GM19240 (cell line): ENCODE measurements around the gene KCNC3.
A peak's percentile ranks its signal among the peaks of the same experiment; 100 is the strongest.

Experiments used
- DNase-seq: peaks from one replicate; pipeline ENCODE4 v3.0.0; 2011; ENCODE audit warnings: low spot score; ENCODE audit not compliant: insufficient read length

KCNC3 gene

DNA sequence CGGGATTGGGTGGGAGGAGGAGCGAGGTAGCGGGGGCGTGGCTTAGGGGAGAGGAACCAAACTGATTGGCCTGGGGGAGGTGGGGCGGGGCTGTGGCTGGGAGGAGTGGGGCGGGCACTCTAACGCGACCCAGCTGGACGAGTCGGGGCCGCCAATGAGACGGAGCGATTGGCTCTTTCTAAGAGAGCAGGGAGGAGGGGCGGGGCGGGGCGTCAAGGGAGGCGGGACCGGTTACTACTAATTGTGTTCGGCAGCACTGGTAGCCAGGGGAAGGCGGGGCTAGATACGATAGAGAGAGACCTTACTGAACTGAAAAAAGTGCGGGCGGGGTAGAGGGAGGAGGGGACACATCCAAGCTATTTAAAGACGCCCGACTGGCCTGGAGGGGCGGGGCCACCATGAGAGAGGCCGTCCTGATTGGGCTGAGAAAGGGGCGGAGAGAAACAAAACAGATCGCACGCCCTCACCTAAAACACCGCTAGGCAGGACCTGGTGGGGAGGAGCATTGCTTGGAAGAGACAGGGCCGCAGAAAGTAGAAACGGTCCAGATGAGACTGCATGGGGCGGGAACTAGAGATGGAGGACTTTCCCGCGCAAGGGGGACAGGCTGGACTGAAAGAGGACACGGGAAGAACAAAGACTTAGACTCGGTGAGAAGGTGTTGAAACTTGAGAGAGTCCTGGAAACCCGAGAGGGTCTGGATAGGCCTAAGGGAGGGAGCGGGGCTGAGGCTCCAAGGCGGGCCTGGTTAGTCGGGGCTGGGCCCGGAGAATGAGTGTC is at the start of gene KCNC3:
Gene KCNC3 (minus strand): TSS at position 232 of the 780 bp plus-strand sequence. CDS start 295 bp downstream, outside the sequence.
- peak; percentile 94 for DNase-seq

DNA sequence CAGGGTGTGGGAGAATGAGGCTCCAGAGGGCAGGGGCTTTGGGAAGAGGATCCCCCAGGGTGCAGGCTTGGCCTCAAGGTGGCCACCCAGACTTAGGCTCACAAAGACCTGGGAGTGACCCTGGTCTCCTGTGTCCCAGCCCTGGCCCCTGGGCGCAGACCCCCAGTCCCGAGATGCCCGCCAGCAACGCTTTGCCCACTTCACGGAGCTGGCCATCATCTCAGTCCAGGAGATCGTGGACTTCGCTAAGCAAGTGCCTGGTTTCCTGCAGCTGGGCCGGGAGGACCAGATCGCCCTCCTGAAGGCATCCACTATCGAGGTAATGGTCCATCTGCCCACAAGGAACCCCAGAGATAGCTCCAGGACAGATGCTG is 49.7 kb upstream of the KCNC3 start:
- DNase-seq, result no peak

DNA sequence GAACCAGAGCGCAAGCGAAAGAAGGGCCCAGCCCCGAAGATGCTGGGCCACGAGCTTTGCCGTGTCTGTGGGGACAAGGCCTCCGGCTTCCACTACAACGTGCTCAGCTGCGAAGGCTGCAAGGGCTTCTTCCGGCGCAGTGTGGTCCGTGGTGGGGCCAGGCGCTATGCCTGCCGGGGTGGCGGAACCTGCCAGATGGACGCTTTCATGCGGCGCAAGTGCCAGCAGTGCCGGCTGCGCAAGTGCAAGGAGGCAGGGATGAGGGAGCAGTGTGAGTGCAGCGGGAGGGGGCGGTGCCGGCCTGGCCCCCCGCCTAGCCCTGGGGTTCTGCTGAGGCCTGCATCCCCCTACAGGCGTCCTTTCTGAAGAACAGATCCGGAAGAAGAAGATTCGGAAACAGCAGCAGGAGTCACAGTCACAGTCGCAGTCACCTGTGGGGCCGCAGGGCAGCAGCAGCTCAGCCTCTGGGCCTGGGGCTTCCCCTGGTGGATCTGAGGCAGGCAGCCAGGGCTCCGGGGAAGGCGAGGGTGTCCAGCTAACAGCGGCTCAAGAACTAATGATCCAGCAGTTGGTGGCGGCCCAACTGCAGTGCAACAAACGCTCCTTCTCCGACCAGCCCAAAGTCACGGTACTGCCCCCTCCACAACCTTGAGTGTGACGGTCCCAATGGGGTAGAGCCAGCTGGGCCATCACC is 49.1 kb upstream of the KCNC3 start:
- no peak for DNase-seq

DNA sequence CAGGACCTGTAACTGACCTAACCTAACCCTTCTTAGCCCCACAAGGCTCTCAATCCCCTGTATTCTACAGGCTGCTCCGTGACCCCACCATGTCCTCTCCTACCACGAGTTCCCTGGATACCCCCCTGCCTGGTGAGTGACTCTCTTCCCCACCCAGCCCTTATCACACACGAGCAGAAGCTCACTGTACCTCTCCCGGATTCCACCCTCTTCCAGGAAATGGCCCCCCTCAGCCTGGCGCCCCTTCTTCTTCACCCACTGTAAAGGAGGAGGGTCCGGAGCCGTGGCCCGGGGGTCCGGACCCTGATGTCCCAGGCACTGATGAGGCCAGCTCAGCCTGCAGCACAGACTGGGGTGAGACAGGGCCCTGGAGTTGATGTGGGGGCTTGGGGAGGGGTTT is 48.3 kb upstream of the KCNC3 start:
- no peak for DNase-seq

DNA sequence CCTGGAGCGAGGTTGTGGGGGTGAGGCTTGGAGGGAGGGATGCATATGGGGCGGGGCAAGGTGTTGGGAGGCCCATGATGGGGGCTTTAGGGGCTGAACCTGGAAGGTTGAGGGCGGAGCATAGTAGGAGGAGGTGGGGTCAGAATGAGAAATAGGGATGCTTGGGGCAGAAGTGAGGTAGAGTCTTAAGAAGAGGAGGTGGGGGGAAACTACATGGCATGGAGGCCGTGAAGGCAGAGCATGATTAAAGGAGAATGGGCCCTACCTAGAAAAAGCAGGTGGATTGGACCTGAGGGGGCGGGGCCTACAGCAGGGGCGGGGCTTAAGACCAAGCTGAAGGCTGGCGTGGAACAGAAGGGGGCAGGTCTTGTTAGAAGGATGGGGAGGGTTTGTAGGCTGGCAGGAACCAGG is 47.9 kb upstream of the KCNC3 start:
- no peak for DNase-seq

DNA sequence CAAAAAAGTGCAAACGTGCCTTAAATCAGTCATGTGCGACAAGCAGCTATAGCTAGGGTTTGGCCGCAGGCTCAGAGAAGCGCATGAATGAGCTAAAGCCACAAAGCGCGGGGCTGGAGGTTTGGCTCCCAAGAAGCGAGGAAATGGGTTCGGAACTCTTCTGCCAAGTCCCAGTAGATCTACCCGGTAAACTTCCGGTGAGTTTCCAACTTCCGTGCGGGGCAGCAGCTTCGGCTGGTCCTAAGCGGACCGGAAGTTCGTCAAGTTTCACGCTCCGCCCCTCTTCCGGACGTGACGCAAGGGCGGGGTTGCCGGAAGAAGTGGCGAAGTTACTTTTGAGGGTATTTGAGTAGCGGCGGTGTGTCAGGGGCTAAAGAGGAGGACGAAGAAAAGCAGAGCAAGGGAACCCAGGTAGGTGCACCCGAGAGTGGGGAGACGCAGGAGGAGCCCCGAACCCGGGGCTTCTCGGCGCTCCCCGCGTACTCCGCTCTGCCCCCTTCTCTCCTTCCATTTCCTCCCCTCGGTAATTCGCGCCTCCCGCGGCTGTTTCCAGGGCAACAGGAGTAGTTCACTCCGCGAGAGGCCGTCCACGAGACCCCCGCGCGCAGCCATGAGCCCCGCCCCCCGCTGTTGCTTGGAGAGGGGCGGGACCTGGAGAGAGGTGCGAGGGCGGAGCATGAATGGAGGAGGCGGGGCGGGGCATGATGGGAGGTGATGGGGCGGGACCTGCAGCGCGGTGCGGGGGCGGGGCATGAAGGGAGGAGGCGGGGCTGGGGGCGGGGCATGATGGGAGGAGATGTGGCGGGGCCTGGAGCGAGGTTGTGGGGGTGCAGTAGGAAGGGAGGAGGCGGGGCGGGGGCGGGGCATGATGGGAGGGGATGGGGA is 47.2 kb upstream of the KCNC3 start, which contains the start of gene NR1H2:
Gene NR1H2 (plus strand): TSS at position 292 of the 885 bp plus-strand sequence. CDS start 1,149 bp downstream, outside the sequence.
- peak; percentile 79 for DNase-seq

DNA sequence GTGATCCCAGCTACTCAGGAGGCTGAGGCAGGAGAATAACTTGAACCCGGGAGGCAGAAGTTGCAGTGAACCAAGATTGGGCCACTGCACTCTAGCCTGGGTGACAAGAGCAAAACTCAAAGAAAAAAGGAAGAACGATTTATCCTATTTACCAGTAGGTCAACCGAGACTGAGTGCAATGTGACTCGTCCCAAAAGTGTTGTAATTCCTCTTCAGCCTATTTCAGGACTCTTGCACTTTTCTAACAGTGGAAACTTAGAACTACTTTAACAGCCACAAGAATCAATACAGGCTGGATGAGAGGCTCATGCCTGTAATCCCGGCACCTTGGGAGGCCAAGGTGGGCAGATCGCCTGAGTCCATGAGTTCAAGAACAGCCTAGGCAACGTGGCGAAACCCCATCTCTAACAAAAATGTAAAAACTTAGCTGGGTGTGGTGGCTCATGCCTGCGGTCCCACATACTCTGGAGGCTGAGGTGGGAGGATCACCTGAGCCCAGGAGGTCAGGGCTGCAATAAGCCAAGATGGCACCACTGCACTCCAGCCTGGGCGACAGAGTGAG is 42.8 kb upstream of the KCNC3 start:
- DNase-seq, result no peak

DNA sequence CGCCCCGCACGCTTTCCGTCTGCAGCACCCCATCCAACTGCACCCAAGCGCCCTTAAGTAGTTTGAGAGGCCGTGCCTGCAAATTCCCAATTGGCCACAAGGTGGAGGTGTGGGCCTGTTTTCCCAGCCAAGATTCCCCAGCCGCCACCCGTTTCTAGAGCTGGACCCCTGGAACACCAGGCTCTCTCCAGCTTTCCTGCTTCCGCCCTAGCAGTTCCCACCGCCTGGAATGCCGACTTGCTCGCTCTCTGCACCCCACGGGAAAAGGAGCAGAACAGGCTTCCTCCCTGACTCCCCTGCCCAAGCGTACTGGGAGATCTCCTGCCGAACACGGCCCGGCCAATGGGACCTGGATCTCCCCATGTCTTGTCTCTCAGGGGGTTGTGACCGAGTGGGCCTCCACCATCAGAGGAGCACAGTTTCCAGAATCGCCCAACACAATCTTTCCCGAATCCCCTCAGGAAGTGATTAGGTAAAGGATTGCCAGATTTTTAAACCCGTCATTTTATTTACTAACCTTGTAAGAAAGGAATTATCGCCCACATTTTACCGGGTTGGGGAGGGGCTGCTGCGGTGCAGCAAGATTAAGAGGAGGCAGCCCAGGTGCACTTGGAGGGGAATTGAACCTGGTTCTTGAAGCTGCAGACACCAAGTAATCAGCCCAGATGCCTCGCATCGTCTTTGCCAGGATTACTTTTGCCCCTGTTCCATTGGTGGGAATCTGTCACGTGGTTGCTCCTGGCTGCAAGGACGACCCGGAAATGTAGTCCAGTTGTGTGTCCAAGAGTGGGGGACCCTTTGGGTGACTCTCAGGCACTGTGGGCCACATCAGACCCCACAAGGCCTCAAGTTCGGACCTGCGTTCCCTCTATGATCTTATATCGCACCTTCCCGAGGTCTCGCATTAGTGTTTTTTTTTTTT is 39.7 kb upstream of the KCNC3 start:
- DNase-seq, result no peak

DNA sequence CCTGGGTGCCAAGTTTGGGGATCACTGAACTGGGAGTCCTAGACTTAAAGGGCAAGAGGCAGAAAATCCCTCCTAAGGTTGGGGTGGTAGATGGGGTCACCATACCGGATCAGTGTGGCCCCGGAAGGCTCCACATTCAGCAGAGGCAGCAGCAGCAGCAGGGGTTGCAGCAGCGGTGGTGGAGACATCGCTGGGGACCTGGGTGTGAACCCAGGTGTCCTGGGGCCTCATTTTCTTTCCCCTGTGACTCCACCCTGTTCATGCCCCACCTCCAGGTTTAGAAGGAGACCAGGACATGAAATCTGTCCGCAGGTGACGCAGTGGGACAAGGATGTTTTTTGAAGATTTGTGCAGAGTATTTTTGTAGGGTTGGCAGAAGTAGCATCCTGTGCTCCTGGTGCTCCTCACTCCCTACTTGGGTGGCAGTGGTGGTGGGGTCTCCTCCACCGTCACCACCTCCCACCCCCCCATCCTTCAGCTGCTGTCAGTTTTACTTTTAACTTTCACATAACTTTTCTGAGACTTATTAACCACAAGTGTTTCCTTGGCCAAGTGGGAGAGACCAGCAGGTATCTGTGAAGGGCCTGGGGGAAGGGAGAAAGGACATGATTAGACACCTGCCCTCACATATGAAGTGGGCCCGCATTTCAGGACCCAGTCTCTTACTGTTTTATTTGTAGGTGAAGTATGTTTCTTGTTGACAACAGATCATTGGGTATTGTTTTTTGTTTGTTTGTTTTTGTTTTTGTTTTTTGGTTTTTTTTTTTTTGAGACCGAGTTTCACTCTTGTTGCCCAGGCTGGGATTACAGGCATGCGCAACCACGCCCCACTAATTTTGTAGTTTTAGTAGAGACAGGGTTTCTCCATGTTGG is 36.5 kb upstream of the KCNC3 start, which contains the start of gene NAPSA:
Gene NAPSA (minus strand): TSS at position 206 of the 873 bp plus-strand sequence. CDS start 18 bp downstream, at position 188.
- DNase-seq, result no peak

DNA sequence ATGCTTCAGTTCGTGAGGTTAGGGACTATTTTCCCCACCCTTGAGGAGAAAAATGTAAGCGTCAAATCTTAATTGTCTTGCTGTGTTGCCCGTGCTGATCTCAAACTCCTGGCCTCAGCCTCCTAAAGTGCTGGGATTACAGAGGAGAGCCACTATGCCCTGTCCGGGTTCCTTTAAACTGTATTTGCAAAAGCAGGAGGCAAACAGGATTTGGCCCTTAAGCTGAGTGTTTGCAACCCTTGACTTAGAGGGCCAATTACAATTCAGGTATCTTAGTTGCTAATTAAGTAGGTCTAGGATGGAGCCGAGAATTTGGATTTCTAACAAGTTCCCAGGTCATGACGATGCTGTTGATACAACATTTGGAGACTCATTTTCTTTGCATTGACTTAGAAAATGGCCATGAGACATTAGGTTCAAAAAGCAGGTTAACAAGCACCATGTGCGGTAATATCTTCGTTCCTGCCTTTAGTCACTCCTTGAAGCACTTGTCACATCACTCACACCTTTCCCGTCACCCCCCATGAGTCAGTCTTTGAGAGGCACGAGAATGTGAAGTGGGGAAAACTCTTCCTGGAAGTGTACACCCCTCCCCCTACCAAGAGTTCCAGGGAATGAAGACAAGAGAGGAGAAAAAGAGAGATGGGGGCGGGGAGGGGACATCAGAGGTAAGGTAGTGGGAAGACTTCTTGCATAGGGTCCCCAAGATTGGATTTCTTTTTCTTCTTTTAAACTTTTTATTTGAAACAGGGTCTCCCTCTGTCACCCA is 33.7 kb upstream of the KCNC3 start:
- no peak for DNase-seq

DNA sequence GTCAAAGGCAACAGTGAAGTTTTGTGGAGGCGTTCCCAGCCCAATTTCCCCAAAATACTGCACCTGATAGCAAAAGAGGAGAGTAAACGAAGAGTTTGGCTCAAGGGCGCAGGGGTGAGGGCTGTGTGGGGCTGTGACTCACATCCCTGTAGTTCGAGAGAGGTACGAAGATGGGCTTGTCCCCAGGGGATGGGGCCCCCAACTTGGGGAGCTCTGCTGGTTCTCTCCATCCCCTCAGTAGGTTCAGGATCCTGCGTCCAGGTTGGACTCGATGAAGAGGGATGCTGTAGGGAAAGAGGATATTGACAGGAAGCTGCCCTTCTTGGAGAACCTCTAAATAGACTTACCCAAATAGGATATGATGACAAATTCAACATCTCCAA is 32.8 kb upstream of the KCNC3 start:
- no peak for DNase-seq

DNA sequence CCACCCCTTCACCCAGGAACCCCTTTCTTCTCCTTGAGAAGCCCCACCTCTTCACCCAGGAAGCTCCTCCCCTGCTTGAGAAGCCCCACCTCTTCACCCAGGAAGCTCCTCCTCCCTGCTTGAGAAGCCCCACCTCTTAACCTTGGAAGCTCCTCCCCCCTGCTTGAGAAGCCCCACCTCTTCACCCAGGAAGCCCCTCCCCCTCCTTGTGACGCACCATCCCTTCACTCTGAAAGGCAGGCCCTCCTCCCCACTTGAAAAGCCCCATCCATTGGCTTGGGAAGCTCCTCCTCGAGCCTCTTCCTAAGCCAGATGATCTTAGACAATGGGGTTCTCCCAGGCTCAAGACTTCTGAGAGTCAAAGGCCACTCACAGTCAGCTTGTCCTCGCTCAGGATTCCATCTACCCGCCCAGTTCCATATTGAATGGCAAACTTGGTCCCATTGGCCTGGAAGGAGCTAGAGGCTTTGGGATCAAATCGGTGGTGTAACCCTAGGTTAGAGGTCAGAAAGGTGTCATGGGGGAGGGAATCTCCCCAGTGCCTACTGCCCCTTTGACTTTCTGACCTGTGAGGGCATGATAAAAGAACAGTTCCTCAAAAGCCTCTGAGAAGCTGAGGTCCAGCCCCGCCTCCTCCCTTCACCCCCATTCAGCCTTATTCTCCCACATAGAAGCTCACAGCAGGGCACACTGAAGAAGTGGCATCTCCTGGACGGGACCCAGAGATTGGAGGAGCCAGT is 32.3 kb upstream of the KCNC3 start:
- DNase-seq, result no peak

DNA sequence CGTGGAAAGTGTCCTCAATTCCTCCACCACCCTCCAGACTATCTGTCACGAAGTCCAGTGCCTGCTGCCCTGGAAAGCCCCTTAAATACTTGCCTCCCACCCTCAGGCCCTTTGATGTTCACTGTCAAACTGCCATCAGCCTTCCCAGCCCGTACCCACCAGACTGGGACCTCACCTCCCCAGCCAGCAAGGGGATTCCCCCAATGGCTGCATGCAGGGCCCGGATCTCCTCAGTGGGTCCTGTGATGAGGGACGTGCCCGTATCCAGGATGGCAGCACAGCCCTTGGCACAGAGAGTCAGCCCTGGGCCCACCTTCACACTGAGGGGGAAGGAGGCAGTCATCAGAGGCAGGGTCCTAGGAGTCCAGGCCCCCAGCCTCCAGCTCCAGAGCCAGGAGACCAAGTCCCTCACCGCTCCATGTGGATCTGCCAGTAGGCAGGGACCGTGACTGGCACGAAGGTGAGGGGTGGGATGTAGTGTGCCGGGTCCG is 30.2 kb upstream of the KCNC3 start:
- DNase-seq, result no peak

DNA sequence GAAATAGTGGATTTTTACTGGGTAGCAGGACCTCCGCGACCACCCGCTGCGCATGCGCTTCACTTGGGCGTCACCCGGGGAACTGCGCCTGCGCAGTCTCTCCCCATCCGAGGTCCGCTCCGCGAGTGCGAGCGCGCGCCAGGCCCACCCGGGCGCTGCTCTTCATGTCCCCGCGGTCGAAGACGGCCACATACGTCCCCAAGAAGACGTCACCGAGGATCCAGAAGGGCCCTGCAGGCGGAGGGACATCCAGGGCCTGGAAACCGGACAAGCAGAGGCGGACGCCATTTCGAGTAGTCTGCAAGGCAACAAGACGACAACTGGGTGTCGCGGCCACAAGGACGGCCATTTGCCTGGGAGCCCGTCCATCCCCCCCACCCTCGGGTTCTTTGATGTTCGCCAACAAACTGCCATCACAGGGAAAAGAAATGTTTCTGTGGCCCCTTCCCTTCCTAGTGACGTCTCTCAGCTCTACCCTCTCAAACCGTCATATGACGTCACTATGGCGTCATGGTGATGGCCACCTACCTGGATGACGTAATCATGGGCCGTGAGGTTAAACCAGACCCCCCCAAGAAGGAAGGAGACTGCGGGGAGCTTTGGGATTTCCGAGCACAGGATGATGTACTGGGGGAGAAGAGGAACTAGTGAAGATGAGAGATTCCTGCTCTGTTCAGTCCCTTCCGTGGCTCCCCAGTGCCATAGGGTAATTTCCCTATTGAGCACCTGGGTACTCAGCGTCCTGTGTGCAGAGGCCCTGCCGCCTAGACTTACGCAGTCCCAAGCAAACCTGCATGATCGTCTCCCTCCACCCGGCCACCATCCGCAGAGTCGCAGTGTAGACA is 29.5 kb upstream of the KCNC3 start:
- DNase-seq, result no peak

DNA sequence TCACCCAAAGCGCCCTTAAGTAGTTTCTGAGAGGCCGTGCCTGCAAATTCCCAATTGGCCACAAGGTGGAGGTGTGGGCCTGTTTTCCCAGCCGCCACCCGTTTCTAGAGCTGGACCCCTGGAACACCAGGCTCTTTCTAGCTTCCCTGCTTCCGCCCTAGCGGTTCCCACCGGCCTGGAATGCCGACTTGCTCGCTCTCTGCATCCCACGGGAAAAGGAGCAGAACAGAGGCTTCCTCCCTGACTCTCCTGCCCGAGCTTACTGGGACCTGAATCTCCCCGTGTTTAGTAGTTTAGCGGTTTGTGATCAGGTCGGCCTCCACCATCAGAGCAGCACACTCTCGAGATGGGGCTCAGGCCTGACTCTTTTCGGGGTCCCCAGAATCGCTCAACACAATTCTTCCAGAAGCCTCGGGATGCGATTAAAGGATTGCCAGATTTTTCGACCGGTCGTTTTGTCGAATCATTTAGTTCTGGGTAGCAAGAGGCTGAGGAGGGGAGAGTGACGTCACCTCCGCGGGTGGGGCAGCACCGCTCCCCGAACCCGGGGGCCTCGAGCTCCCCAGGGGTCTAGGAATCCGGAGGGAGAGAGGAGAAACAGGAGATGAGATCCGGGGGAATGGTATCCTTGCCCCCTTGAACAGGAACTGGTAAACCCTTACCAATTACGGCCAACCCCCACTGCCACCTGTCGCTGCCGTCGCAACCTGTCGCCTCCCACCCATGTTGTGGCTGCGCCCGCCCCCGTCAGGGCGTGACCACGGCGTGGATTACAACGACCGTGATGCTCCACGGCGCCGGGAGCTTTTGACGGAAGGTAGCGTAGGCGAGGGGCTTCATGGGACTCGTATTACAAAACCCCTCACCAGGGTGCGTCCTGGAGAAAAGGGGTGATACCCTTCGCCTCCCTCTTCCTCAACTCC is 28.3 kb upstream of the KCNC3 start:
- DNase-seq, result no peak
